Measurements from ENCODE around the gene ARHGEF7. TPM values are rescaled to one million over a fixed set of nuclear protein-coding genes. Genes with fewer than 3 reads are reported as not detected.

The ARHGEF7 gene
- total RNA-seq, 2 donors from 2014 or later = 78.8 to 104 TPM

- Mint-ChIP-seq H3K4me3 (peak overlapping the region; percentile 42), H3K36me3 (ENCODE audit: low read depth) (peaks cover 3% of the 10 kb centered on the region), H3K27me3 (no peaks in the 10 kb centered on the region), H3K27ac (no peak overlapping the region), H3K4me1 (no peaks in the 10 kb centered on the region)
- ATAC-seq (no peak), DNase-seq (no peak)
- H3K9me3 ChIP-seq (ENCODE audit: control insufficient read depth, low read length, poor library complexity, severe bottlenecking) = no peaks in the 10 kb centered on the region
Measured at GRCh38 chr13:111335298-111335697, 220.2 kb downstream of the ARHGEF7 start.

- Mint-ChIP-seq H3K4me3 (no peak overlapping the region), H3K36me3 (ENCODE audit: low read depth) (peaks cover 3% of the 10 kb centered on the region), H3K27me3 (no peaks in the 10 kb centered on the region), H3K27ac (no peak overlapping the region), H3K4me1 (no peaks in the 10 kb centered on the region)
- no peaks in the 10 kb centered on the region for H3K9me3 ChIP-seq (ENCODE audit: control insufficient read depth, low read length, poor library complexity, severe bottlenecking)
- ATAC-seq (no peak), DNase-seq (no peak)
Measured at GRCh38 chr13:111336666-111337065, 221.6 kb downstream of the ARHGEF7 start.

- no peaks in the 10 kb centered on the region for H3K9me3 ChIP-seq (ENCODE audit: control insufficient read depth, low read length, poor library complexity, severe bottlenecking)
- Mint-ChIP-seq H3K4me1 (no peaks in the 10 kb centered on the region), H3K36me3 (ENCODE audit: low read depth) (peaks cover 3% of the 10 kb centered on the region), H3K27me3 (no peaks in the 10 kb centered on the region), H3K4me3 (no peak overlapping the region), H3K27ac (no peak overlapping the region)
- no peak for ATAC-seq
- no peak for DNase-seq
Measured at GRCh38 chr13:111337206-111337605, 222.1 kb downstream of the ARHGEF7 start.

GRCh38 chr13:111337741-111338140 lies 222.6 kb downstream of the ARHGEF7 start:
- Mint-ChIP-seq H3K27ac (no peak overlapping the region), H3K4me1 (no peaks in the 10 kb centered on the region), H3K4me3 (no peak overlapping the region), H3K27me3 (no peaks in the 10 kb centered on the region), H3K36me3 (ENCODE audit: low read depth) (peaks cover 3% of the 10 kb centered on the region)
- H3K9me3 ChIP-seq (ENCODE audit: control insufficient read depth, low read length, poor library complexity, severe bottlenecking) = no peaks in the 10 kb centered on the region
- ATAC-seq (no peak), DNase-seq (no peak)

- DNase-seq (no peak), ATAC-seq (no peak)
- H3K4me1 Mint-ChIP-seq = peaks cover 2% of the 10 kb centered on the region
- H3K27me3 Mint-ChIP-seq = no peaks in the 10 kb centered on the region
- H3K27ac Mint-ChIP-seq = no peak overlapping the region
- no peak overlapping the region for H3K4me3 Mint-ChIP-seq
- no peaks in the 10 kb centered on the region for H3K36me3 Mint-ChIP-seq (ENCODE audit: low read depth)
- no peaks in the 10 kb centered on the region for H3K9me3 ChIP-seq (ENCODE audit: control insufficient read depth, low read length, poor library complexity, severe bottlenecking)
Measured at GRCh38 chr13:111338841-111339240, 223.7 kb downstream of the ARHGEF7 start.

- ATAC-seq = no peak
- Mint-ChIP-seq H3K27ac (no peak overlapping the region), H3K36me3 (ENCODE audit: low read depth) (no peaks in the 10 kb centered on the region)
Measured at GRCh38 chr13:111339366-111340143, 224.4 kb downstream of the ARHGEF7 start.

GRCh38 chr13:111341886-111342285 lies 226.8 kb downstream of the ARHGEF7 start:
- no peaks in the 10 kb centered on the region for H3K27me3 Mint-ChIP-seq
- H3K4me1 Mint-ChIP-seq = peaks cover 2% of the 10 kb centered on the region
- DNase-seq (no peak), ATAC-seq (no peak)
- no peak overlapping the region for H3K27ac Mint-ChIP-seq
- no peaks in the 10 kb centered on the region for H3K9me3 ChIP-seq (ENCODE audit: control insufficient read depth, low read length, poor library complexity, severe bottlenecking)
- no peaks in the 10 kb centered on the region for H3K36me3 Mint-ChIP-seq (ENCODE audit: low read depth)
- no peak overlapping the region for H3K4me3 Mint-ChIP-seq

More at GRCh38 chr13:111339366-111340143, 224.4 kb downstream of the ARHGEF7 start:
- no peak for DNase-seq
- no peak overlapping the region for H3K4me3 Mint-ChIP-seq
- H3K4me1 Mint-ChIP-seq = peaks cover 2% of the 10 kb centered on the region
- no peaks in the 10 kb centered on the region for H3K9me3 ChIP-seq (ENCODE audit: control insufficient read depth, low read length, poor library complexity, severe bottlenecking)
- no peaks in the 10 kb centered on the region for H3K27me3 Mint-ChIP-seq

GRCh38 chr13:111342721-111343120 lies 227.6 kb downstream of the ARHGEF7 start:
- H3K36me3 Mint-ChIP-seq (ENCODE audit: low read depth) = peaks cover 2% of the 10 kb centered on the region
- H3K27me3 Mint-ChIP-seq = peaks cover 5% of the 10 kb centered on the region
- no peak overlapping the region for H3K27ac Mint-ChIP-seq
- peaks cover 2% of the 10 kb centered on the region for H3K4me1 Mint-ChIP-seq
- no peak overlapping the region for H3K4me3 Mint-ChIP-seq
- ATAC-seq (no peak), DNase-seq (no peak)
- no peaks in the 10 kb centered on the region for H3K9me3 ChIP-seq (ENCODE audit: control insufficient read depth, low read length, poor library complexity, severe bottlenecking)

- H3K36me3 Mint-ChIP-seq (ENCODE audit: low read depth) = peaks cover 2% of the 10 kb centered on the region
- no peaks in the 10 kb centered on the region for H3K9me3 ChIP-seq (ENCODE audit: control insufficient read depth, low read length, poor library complexity, severe bottlenecking)
- no peak for ATAC-seq
- peaks cover 5% of the 10 kb centered on the region for H3K27me3 Mint-ChIP-seq
- no peak overlapping the region for H3K27ac Mint-ChIP-seq
- peaks cover 2% of the 10 kb centered on the region for H3K4me1 Mint-ChIP-seq
- DNase-seq = no peak
- H3K4me3 Mint-ChIP-seq = no peak overlapping the region
Measured at GRCh38 chr13:111343186-111343805, 228.2 kb downstream of the ARHGEF7 start.

- H3K27me3 Mint-ChIP-seq = peaks cover 5% of the 10 kb centered on the region
- no peak for DNase-seq
- H3K4me1 Mint-ChIP-seq = peaks cover 2% of the 10 kb centered on the region
- peaks cover 2% of the 10 kb centered on the region for H3K36me3 Mint-ChIP-seq (ENCODE audit: low read depth)
- no peak overlapping the region for H3K27ac Mint-ChIP-seq
- no peaks in the 10 kb centered on the region for H3K9me3 ChIP-seq (ENCODE audit: control insufficient read depth, low read length, poor library complexity, severe bottlenecking)
- no peak for ATAC-seq
- no peak overlapping the region for H3K4me3 Mint-ChIP-seq
Measured at GRCh38 chr13:111344471-111345191, 229.5 kb downstream of the ARHGEF7 start.

GRCh38 chr13:111345682-111346081 lies 230.6 kb downstream of the ARHGEF7 start:
- Mint-ChIP-seq H3K4me1 (peaks cover 2% of the 10 kb centered on the region), H3K4me3 (no peak overlapping the region), H3K27me3 (peaks cover 5% of the 10 kb centered on the region), H3K27ac (no peak overlapping the region), H3K36me3 (ENCODE audit: low read depth) (peaks cover 2% of the 10 kb centered on the region)
- no peak for DNase-seq
- no peak for ATAC-seq
- H3K9me3 ChIP-seq (ENCODE audit: control insufficient read depth, low read length, poor library complexity, severe bottlenecking) = no peaks in the 10 kb centered on the region

- ATAC-seq = no peak
- Mint-ChIP-seq H3K27ac (no peak overlapping the region), H3K36me3 (ENCODE audit: low read depth) (peaks cover 2% of the 10 kb centered on the region), H3K4me1 (peaks cover 2% of the 10 kb centered on the region), H3K4me3 (no peak overlapping the region), H3K27me3 (peaks cover 5% of the 10 kb centered on the region)
- DNase-seq = no peak
- no peaks in the 10 kb centered on the region for H3K9me3 ChIP-seq (ENCODE audit: control insufficient read depth, low read length, poor library complexity, severe bottlenecking)
Measured at GRCh38 chr13:111346101-111346680, 231.1 kb downstream of the ARHGEF7 start.

- H3K9me3 ChIP-seq (ENCODE audit: control insufficient read depth, low read length, poor library complexity, severe bottlenecking) = no peaks in the 10 kb centered on the region
- peaks cover 2% of the 10 kb centered on the region for H3K4me1 Mint-ChIP-seq
- peaks cover 2% of the 10 kb centered on the region for H3K36me3 Mint-ChIP-seq (ENCODE audit: low read depth)
- no peak overlapping the region for H3K4me3 Mint-ChIP-seq
- H3K27ac Mint-ChIP-seq = no peak overlapping the region
- peaks cover 5% of the 10 kb centered on the region for H3K27me3 Mint-ChIP-seq
- DNase-seq (no peak), ATAC-seq (no peak)
Measured at GRCh38 chr13:111347438-111347837, 232.3 kb downstream of the ARHGEF7 start.
